Measurements from ENCODE around the gene UBE2U. TPM values are rescaled to one million over a fixed set of nuclear protein-coding genes. Genes with fewer than 3 reads are reported as not detected.
"Not testable (repeated sequence)": the region's sequence is repeated elsewhere in the genome, so short reads cannot be mapped to it uniquely, and the experiment has no call there.

UBE2U gene
- total RNA-seq, 1 donor from 2014 or later = not detected

- H3K4me3 ChIP-seq = no peak overlapping the region
- no peaks in the 10 kb centered on the region for H3K4me1 ChIP-seq
- no peak overlapping the region for H3K27ac ChIP-seq
- no peaks in the 10 kb centered on the region for H3K36me3 ChIP-seq
- no peaks in the 10 kb centered on the region for H3K27me3 ChIP-seq
- TF ChIP-seq, protein P1, sequence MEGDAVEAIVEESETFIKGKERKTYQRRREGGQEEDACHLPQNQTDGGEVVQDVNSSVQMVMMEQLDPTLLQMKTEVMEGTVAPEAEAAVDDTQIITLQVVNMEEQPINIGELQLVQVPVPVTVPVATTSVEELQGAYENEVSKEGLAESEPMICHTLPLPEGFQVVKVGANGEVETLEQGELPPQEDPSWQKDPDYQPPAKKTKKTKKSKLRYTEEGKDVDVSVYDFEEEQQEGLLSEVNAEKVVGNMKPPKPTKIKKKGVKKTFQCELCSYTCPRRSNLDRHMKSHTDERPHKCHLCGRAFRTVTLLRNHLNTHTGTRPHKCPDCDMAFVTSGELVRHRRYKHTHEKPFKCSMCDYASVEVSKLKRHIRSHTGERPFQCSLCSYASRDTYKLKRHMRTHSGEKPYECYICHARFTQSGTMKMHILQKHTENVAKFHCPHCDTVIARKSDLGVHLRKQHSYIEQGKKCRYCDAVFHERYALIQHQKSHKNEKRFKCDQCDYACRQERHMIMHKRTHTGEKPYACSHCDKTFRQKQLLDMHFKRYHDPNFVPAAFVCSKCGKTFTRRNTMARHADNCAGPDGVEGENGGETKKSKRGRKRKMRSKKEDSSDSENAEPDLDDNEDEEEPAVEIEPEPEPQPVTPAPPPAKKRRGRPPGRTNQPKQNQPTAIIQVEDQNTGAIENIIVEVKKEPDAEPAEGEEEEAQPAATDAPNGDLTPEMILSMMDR (IDR thresholded peaks at IDR 0.05) = no peak
- ATAC-seq (no peak), DNase-seq (no peak)
- H3K9me3 ChIP-seq = no peaks in the 10 kb centered on the region
- intact Hi-C loops (cut with DNase I) = no loop called here
Observed at GRCh38 chr1:64231654-64232053, 28.2 kb downstream of the UBE2U start.

- H3K4me3 ChIP-seq = no peak overlapping the region
- no peak overlapping the region for H3K27ac ChIP-seq
- DNase-seq (no peak), ATAC-seq (no peak)
- no peaks in the 10 kb centered on the region for H3K27me3 ChIP-seq
- TF ChIP-seq, protein P1 (IDR thresholded peaks at IDR 0.05) = no peak
- H3K9me3 ChIP-seq = no peaks in the 10 kb centered on the region
- H3K36me3 ChIP-seq = no peaks in the 10 kb centered on the region
- no peaks in the 10 kb centered on the region for H3K4me1 ChIP-seq
- intact Hi-C loops (cut with DNase I) = no loop called here
Observed at GRCh38 chr1:64234714-64235113, 31.3 kb downstream of the UBE2U start.

GRCh38 chr1:64235181-64235580 lies 31.8 kb downstream of the UBE2U start:
- Histone ChIP-seq H3K27ac (no peak overlapping the region), H3K9me3 (no peaks in the 10 kb centered on the region), H3K27me3 (no peaks in the 10 kb centered on the region), H3K36me3 (no peaks in the 10 kb centered on the region), H3K4me3 (no peak overlapping the region), H3K4me1 (no peaks in the 10 kb centered on the region)
- DNase-seq = no peak
- ATAC-seq = no peak
- intact Hi-C loops (cut with DNase I) = no loop called here
- TF ChIP-seq, protein P1 (IDR thresholded peaks at IDR 0.05) = no peak

DNA sequence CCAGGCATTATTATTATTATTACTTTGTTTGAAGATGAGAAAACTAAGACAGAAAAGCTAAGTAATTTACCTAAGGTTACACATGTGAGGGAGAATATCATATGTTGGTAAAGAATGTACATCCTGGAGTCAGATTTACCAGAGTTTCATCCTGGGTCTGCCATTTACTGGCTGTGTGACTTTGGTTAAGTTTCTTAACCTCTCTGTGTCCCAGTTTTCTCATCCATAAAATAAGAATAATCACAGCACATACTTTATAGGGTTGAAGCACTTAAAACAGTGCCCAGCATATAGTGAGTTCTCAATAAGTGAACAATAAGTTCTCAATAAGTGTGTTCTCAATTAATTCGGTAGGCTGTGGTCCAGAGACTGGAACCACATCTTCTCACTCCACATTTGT lies 32.5 kb downstream of the UBE2U start:
- intact Hi-C loops (cut with DNase I) = no loop called here
- TF ChIP-seq, protein P1 (IDR thresholded peaks at IDR 0.05) = no peak
- H3K27me3 ChIP-seq = no peaks in the 10 kb centered on the region
- H3K36me3 ChIP-seq = no peaks in the 10 kb centered on the region
- no peak overlapping the region for H3K4me3 ChIP-seq
- H3K27ac ChIP-seq = no peak overlapping the region
- no peaks in the 10 kb centered on the region for H3K4me1 ChIP-seq
- ATAC-seq (no peak), DNase-seq (no peak)
- H3K9me3 ChIP-seq = no peaks in the 10 kb centered on the region

DNA sequence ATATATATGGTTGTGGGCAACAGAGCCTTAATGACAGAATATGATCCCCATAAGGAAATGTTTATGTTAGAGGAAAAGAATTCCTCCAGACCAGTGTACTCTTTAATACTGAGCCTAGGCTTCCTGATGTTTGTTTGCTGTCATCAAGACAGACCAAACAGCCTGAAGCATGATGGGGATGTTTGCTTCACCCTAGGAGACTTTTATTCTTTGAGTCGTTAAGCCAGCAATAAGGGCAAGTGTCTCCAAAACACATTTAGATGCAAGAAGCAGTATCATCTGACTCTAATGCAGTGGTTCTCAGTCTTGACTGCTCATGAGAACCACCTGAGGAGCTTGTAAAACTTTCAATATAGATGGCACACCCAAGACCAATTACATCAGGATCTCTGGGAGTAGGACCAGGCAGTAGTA lies 33.1 kb downstream of the UBE2U start:
- Histone ChIP-seq H3K4me3 (no peak overlapping the region), H3K4me1 (no peaks in the 10 kb centered on the region), H3K9me3 (no peaks in the 10 kb centered on the region), H3K27me3 (no peaks in the 10 kb centered on the region), H3K27ac (no peak overlapping the region), H3K36me3 (no peaks in the 10 kb centered on the region)
- intact Hi-C loops (cut with DNase I) = no loop called here
- DNase-seq = no peak
- TF ChIP-seq, protein P1 (IDR thresholded peaks at IDR 0.05) = no peak
- no peak for ATAC-seq

DNA sequence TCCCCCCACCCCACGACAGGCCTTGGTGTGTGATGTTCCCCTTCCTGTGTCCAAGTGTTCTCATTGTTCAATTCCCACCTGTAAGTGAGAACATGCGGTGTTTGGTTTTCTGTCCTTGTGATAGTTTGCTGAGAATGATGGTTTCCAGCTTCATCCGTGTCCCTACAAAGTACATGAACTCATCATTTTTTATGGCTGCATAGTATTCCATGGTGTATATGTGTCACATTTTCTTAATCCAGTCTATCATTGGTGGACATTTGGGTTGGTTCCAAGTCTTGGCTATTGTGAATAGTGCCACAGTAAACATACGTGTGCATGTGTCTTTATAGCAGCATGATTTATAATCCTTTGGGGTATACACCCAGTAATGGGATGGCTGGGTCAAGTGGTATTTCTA lies 36.1 kb downstream of the UBE2U start:
- H3K9me3 ChIP-seq; ATAC-seq; H3K4me3 ChIP-seq; H3K27me3 ChIP-seq; intact Hi-C loops (cut with DNase I); H3K36me3 ChIP-seq; H3K27ac ChIP-seq; DNase-seq; H3K4me1 ChIP-seq: not testable (repeated sequence)

All from upper lobe of right lung (tissue), 1 donor.